NCI-H510A (cell line): Measurements from ENCODE around the gene TSC22D4.
A peak's percentile ranks its signal among the peaks of the same experiment; 100 is the strongest.
"Not testable (repeated sequence)": the region's sequence is repeated elsewhere in the genome, so short reads cannot be mapped to it uniquely, and the experiment has no call there.

Source experiments
- DNase-seq: peaks from one replicate; lab custom pipeline; 2025; lab: John Stamatoyannopoulos, UW

TSC22D4 gene

GRCh38 chr7:100478958-100479660, at the start of gene TSC22D4:
TSS of gene TSC22D4 (minus strand) at chr7:100479214. CDS start at chr7:100478038, 1,176 bp downstream.
- peak; percentile 69 for DNase-seq

GRCh38 chr7:100528108-100528866, 49.3 kb upstream of the TSC22D4 start:
- DNase-seq = not testable (repeated sequence)

GRCh38 chr7:100523192-100523591, 44.2 kb upstream of the TSC22D4 start:
- DNase-seq = not testable (repeated sequence)

GRCh38 chr7:100521909-100522593, 43.0 kb upstream of the TSC22D4 start:
- DNase-seq = not testable (repeated sequence)

- DNase-seq = no peak
These were observed 42.1 kb upstream of the TSC22D4 start for GRCh38 chr7:100521076-100521475.

GRCh38 chr7:100520138-100520537, 41.1 kb upstream of the TSC22D4 start:
- no peak for DNase-seq

- no peak for DNase-seq
These were observed 40.6 kb upstream of the TSC22D4 start for GRCh38 chr7:100519580-100519979.

GRCh38 chr7:100517305-100517704, 38.3 kb upstream of the TSC22D4 start:
- no peak for DNase-seq

- no peak for DNase-seq
These were observed 37.3 kb upstream of the TSC22D4 start for GRCh38 chr7:100516135-100516812.

GRCh38 chr7:100515072-100515532, 36.1 kb upstream of the TSC22D4 start:
- DNase-seq = no peak

- no peak for DNase-seq
These were observed 34.3 kb upstream of the TSC22D4 start for GRCh38 chr7:100513212-100513810.

GRCh38 chr7:100510437-100511239, 31.6 kb upstream of the TSC22D4 start:
- no peak for DNase-seq

GRCh38 chr7:100509231-100509630, 30.2 kb upstream of the TSC22D4 start:
- no peak for DNase-seq

- no peak for DNase-seq
These were observed 27.4 kb upstream of the TSC22D4 start for GRCh38 chr7:100506356-100506923.

GRCh38 chr7:100504887-100505611, 26.0 kb upstream of the TSC22D4 start:
- no peak for DNase-seq

GRCh38 chr7:100504031-100504430, 25.0 kb upstream of the TSC22D4 start:
- DNase-seq = not testable (repeated sequence)

- DNase-seq = not testable (repeated sequence)
These were observed 21.7 kb upstream of the TSC22D4 start for GRCh38 chr7:100500743-100501142.

GRCh38 chr7:100496509-100496908, 17.5 kb upstream of the TSC22D4 start:
- DNase-seq = no peak

GRCh38 chr7:100493476-100494264, 14.7 kb upstream of the TSC22D4 start:
- no peak for DNase-seq
